ENCODE data around the gene B3GAT1.

Gene B3GAT1

GRCh38 chr11:134389464-134390180 lies 22.4 kb downstream of the B3GAT1 start:
- no peak for DNase-seq

- DNase-seq = no peak
These were observed 23.5 kb downstream of the B3GAT1 start for GRCh38 chr11:134388590-134388989.

- DNase-seq = no peak
These were observed 24.5 kb downstream of the B3GAT1 start for GRCh38 chr11:134387501-134387900.

GRCh38 chr11:134386945-134387344 lies 25.1 kb downstream of the B3GAT1 start:
- DNase-seq = no peak

DNA sequence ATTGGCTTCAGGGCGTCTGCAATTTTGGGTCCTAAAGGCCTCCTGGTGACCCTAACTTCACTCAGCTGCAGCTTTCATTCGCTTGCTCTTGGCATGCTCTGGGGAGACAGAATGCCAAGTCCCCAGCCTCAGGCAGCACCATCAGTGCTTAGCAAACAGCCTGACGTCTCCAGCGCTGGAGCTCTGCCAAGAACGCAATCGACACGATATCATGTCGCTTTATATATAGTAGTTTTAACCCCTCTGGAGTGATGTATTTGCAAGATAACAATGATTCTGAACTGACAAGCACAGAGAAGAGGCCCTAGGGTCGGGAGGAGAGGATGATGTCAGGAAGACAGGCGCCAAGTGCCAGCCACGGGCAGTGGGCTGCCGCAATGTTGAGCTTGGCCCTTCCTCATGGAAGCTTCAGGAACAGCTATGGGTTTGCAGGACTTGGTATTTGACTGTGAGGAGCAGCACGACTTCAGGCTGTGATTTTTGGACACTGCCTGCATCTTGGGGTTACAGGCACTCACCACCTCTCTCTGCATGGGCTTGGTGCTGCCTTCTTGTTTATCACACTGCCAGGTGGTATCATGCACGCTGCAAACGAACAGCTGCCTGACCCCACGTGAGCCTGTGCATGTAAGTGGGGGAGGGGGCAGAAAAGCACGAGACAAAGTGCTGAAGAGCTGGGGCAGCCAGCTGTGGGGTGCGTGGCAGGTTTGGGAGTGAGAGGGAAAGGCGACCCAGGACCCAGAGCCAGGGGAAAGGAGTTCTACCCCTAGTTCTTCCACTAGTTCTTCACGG lies 26.1 kb downstream of the B3GAT1 start:
- no peak for DNase-seq

DNA sequence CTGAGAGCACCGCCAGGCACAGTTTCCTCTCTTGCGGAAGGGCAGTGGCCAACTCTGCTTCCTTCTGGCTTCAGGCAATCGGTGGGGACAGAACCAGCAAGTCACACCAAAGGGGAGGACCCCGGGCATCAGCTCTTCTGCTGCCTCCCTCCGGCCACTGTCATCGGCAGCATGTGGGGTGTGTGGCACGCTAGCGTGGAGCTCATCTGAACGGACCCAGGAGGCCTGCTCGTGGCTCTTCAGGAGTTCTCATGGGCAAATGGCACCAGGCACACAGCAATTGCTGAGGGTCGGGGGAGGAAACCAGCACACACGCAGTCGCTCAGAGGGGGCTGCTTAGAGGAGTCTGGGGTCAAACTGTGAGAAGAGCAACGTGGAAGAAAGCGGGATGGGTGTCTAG lies 26.9 kb downstream of the B3GAT1 start:
- no peak for DNase-seq

- no peak for DNase-seq
These were observed 27.6 kb downstream of the B3GAT1 start for GRCh38 chr11:134384406-134384805.

DNA sequence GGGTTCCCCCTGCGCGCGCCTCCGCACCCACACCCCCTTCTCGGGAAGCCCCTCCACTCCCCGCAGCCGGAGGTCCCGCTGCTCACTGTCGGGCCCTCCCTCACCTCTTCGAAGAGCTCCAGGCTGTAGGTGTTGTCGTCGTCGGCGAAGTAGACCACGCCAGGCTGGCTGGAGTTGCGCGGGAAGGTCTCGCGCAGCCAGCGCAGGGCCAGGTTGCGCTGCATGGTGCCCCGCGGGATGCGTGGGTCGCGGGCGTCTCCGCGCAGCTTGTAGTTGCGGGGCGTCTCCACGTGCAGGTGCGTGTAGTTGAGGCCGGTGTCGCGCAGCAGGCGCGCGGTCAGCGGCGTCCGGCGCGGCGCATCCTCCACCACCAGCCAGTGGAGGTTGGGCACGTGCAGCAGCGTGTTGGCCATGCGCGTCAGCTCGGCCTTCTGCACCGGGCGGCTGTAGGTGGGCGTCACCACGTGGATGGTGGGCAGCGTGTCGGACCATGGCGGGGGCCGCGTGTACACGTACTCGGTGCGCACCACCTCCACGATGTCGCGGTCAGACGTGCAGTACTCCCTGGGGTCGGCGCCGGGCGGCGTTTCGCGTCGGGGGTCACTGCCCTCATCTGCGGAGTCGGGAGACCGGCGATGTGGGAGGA lies 28.3 kb downstream of the B3GAT1 start:
- DNase-seq = no peak

DNA sequence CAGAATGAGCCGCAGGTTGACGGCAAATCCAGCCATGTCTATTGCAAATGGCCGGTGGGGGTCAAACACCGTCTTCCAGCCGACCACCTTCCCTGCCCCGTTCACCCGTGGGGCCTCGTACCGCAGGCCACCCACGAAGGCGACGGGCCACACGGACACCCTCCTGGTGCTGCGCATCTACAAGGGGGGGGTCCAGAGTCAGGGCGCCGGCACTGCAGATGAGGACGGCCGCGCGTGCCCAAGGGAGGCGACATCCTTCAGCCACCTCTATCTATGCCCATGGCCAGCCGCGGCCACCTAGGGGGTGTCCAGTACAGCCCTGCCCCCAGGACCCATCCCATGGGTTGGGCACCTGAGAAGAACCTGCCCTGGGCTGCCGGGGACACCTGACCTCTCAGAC lies 29.2 kb downstream of the B3GAT1 start:
- no peak for DNase-seq

DNA sequence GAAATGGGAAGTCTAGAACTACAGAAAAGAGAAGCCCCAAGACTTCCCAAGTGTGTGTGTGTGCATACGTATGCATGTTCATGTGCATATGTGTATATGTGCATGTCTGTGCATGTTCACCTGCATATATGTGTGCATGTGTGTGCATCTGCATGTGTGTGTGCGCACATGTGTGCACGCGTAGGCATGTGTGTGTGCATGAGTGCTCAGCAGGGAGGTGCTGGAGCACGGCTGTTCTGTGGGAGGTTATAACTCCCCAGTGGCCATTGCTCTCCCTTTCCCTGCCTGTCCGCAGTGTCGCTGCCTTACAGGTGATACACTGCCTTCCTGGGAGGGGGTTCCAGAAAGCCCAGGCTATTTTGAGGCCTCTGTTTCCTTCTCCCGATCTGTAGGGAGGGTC lies 29.8 kb downstream of the B3GAT1 start:
- no peak for DNase-seq

- no peak for DNase-seq
These were observed 31.3 kb downstream of the B3GAT1 start for GRCh38 chr11:134380785-134381184.

GRCh38 chr11:134380229-134380628 lies 31.8 kb downstream of the B3GAT1 start:
- DNase-seq = no peak

- DNase-seq = no peak
These were observed 32.8 kb downstream of the B3GAT1 start for GRCh38 chr11:134379241-134379640.

DNA sequence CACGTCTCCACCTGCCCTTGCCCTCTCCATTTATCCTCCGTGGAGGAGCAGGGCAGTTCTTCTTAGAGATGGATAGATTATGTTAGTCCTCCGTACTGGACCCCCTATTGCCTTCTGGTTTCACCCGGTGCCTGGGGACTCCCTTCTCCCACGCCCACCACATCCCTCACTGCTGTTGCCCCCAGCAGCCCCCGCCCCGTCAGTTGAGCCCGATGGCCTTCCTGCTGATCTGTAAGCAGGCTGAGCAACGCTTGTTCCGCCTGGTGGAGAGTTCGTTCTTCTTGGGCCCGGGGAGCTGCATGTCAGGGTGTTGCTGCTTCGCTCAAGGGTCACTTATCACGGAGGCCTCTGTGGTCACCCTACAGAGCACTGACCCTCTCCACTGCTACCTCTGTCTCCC lies 34.2 kb downstream of the B3GAT1 start:
- no peak for DNase-seq

- DNase-seq = no peak
These were observed 35.7 kb downstream of the B3GAT1 start for GRCh38 chr11:134376150-134376921.

GRCh38 chr11:134374891-134375550 lies 37.0 kb downstream of the B3GAT1 start:
- DNase-seq = no peak

DNA sequence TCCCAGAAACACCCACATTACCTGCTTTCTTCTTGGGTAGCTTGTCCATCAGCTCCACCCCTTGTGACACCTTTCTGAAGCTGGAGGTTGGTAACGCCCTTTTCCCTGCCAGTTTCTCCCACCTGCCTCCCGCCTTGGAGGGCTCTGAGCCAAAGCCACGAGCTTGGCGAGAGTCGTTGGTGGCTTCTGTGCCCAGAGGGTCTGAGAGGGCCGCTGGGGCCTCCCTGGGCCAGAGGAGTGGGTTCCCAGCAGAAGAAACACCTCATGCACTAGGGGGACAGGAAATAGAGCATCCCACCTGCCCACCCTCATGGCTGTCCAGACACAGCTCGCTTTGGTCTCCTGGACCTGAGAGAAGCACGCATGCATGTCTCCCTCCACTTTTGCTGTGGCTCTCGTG lies 37.9 kb downstream of the B3GAT1 start:
- no peak for DNase-seq

DNA sequence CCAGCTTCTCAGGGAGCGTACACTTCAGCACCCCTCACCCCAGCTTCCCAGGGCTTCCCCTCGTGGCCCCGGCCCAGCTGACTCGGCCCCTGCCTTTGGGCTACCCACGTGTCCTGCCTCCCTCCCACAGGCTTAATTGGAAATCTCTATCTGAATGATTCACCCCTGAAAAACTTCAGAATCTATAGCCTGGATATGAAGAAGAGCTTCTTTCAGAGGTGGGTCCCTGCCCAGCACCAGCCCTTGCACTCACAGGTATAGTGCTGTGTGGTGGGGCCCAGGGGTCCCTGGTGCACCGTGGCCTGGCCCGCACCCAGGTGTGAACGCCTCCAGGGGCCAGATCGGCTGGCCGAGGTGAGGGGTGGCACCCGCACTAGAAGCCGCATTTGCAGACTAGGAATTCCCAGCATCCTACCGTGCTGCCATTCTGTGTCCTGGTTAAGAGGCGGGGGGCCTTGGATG lies 38.4 kb downstream of the B3GAT1 start:
- no peak for DNase-seq

DNA sequence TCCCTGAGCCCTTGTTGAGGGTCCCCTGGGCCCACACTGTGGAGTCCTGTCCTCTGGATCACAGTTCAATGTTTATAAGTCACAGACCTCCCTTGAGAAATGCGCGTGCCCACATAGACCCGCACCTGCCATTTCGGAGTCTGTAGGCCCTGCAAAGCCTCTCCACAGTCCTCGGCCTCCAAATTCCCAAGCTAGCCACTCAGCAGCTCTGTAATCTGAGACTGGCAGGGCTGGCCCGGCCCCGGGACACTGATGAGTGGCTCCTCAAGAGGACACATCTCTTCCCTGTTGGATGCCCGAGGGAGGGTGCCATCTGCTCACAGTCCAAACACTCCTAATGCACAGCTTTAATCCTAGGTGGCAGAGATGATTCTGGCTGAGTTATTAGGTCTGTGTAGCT lies 39.1 kb downstream of the B3GAT1 start:
- no peak for DNase-seq

DNA sequence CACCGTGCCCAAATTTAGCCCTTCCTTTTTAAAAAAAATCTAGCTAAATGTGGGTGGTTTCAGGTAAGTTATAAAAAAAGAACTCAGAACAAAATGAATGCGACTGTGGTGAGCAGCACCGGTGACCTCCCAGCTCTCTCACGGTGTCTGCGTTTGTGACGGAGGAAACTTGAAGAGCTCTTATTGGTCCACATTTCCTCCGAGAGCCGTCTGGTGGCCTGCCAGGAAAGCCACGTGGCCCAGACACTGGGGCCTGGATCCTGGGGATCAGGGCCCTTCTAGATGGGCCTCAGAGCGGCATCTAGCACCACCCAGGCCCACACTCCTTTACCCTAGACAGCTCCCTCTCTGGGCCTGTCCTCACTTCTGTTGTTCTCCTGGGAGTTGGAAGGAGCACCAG lies 39.5 kb downstream of the B3GAT1 start:
- no peak for DNase-seq

DNA sequence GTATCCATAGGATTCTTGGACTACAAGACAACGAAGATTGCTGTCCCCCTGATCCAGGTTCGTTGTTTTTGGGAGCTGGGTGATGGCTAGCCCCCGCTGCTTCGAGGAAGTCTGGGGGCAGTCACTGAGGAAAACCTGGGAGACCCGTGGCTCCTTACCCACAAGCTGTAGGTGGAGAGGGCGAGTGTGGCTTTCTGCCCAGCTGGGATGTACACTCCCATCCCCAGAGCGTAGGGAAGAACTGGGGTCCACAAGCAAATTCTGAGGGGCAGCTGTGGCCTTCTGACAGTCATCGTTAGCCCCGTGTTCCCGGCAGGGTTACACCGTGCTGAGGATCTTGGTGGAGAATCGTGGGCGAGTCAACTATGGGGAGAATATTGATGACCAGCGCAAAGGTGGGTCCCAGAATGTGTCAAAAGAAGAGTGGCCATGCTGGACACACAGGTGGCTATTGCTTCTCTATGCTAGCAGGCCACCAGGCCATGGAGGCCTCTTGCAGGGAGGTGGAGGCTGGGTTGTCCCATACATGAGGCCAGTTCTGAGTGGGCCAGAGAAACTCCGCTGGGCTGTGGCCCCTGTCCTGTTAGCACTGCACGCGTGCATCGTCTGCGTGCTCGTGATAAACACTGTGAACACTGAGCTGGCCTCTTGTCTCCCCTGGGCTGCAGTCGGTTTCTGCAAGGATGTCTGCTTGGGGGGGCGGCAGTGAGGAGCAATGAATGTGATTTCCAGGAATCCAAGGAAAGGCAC lies 40.4 kb downstream of the B3GAT1 start:
- no peak for DNase-seq
